Activated T-helper 1 cell treated with anti-CD3 and anti-CD28 coated beads, Interleukin-2, amount 50 U/mL, for 16 hours (primary cell): ENCODE results near the gene CHD3.
A peak's percentile ranks its signal among the peaks of the same experiment; 100 is the strongest.
"Not testable (repeated sequence)": the region's sequence is repeated elsewhere in the genome, so short reads cannot be mapped to it uniquely, and the experiment has no call there.

Experiments
- DNase-seq, 2 donors: peaks; one replicate each; pipeline ENCODE4 v3.0.0-alpha.2; 2020; ENCODE audit warnings: low read depth in 1 of 2, low spot score in 1 of 2

Gene CHD3

DNA sequence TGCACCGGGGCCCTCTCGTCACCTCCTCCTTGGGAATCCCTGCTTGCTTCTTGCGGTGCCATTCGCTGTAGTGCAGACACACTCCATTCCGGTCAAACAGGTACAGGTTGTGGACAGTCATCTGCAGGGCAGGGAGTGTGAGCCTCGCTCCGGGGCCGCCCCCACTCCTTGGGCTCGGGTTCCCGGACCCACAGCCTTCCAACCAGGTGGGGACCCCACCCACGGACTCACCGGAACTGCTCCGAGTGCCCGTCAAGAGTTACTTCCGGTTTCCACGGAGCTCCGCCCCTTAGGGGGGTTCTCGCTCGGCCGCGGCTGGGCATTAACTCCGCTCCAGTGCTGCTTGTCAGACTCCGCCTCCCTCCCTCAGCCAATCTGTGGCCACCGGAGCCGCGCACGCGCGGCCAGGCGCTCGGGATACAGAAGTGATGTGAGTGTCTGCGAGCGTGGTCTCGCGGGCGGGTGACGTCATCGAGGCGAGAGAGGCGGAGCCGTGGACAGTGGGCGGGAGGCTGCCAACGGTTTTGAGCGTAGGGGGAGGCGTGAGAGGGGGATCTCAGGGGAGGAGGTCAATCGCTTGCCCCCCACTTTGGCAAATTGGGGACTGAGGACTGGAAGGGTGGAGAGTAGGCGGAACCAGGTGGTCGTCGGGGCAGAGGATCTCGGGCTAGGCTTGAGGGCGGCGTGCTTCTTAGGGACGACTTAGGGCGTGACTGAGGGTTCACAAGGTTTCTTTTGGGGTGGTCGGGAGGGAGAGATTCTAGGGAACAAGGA is 43.3 kb downstream of the CHD3 start, which contains the start of the genes CNTROB and TRAPPC1:
Gene CNTROB (plus strand): TSS at position 498 of the 774 bp plus-strand sequence. CDS start 874 bp downstream, outside the sequence.
Gene TRAPPC1 (minus strand): TSS at position 238 of the 774 bp plus-strand sequence. CDS start 117 bp downstream, at position 121.
- peak; percentile 98 to 100 for DNase-seq

DNA sequence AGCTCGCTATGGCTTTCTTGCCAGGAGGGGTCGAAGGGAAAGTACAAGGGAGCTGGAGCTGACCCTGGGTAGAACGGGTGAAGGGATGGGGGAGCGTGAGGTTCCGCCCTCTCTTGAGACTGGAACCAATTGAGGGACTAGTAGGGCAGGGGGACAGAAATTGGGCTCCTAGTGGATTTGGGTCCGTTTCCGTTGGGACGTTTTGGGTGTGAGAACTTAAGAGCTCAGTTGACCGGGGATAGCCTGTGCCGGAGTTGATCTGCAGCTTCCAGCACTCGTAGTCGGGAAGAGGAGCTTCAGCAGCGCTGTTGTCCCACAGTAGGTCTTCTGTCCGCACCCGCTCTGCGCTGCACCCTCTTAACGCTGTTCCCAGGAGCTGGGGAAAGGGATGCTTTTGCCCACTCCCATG is 43.9 kb downstream of the CHD3 start:
- DNase-seq, result no peak

- DNase-seq, result no peak
Measured at GRCh38 chr17:7932949-7933348, 44.4 kb downstream of the CHD3 start.

DNA sequence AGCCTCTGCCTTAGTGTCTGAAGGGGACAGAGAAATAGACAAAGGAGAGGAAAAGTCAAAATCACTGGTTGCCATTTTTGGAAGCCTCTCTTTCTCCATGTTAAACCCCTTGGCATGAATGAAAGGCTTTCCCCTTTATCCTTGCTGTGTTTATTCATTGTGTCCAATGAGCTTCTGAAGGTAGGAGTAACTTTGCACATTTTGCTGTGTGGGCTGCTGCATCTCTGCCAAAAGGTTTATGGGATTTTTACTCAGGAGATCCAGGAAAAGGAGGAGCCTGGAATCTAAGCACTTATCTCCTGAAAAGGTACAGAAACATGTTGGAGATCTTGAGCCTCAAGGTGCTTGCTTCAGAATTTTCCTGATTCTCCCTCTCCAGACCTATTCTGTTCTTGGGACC is 47.3 kb downstream of the CHD3 start:
- DNase-seq, result no peak

DNA sequence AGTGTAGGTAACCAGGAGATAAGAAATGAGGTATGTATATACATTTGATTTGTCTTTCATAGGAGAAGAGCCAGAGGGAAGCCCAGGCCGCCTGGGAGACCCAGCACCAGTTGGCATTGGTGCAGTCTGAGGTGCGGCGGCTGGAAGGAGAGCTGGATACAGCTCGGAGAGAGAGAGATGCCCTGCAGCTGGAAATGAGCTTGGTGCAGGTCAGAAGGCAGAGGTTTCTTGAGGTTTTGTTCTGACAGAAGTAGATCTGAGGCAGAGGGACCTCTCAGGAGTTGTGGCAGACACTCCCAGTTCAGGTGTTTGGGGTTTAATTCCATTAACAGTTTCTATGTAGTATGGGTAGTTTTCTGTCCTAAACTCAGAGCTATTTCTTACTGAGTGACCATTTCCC is 51.4 kb downstream of the CHD3 start:
- DNase-seq, result no peak

GRCh38 chr17:7940743-7941142 is 52.2 kb downstream of the CHD3 start:
- no peak for DNase-seq

GRCh38 chr17:7943291-7943690 is 54.7 kb downstream of the CHD3 start:
- DNase-seq, result no peak

GRCh38 chr17:7944326-7944725 is 55.7 kb downstream of the CHD3 start:
- DNase-seq, result no peak

DNA sequence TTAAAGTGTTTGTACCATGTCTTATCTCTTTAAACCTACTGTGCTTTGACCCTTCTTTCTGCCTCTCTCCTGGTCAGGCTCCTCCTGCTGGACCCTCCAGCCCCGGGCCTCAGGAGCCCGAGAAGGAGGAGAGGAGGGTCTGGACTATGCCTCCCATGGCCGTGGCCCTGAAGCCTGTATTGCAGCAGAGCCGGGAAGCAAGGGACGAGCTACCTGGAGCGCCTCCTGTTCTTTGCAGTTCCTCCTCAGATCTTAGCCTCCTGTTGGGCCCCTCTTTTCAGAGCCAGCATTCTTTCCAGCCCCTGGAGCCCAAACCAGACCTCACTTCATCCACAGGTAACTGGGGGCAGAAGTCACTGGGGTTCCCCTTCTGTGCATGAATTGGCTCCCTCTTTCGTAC is 57.1 kb downstream of the CHD3 start:
- DNase-seq, result no peak

- no peak for DNase-seq
Measured at GRCh38 chr17:7946441-7946840, 57.9 kb downstream of the CHD3 start.

- no peak for DNase-seq
Measured at GRCh38 chr17:7947651-7948050, 59.1 kb downstream of the CHD3 start.

DNA sequence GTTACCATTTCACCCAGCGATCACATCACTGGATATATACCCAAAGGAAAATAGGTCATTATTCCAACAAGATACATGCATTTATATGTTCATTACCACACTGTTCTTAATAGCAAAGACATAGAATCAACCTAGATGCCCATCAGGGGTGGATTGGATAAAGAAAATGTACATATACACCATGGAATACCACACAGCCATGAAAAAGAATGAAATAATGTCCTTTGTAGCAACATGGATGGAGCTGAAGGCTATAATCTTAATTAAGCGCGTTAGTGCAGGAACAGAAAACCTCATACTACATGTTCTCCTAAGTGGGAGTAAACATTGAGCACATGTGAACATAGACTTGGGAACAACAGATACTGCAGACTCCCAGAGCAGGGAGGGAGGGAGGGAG is 62.0 kb downstream of the CHD3 start:
- no peak for DNase-seq

DNA sequence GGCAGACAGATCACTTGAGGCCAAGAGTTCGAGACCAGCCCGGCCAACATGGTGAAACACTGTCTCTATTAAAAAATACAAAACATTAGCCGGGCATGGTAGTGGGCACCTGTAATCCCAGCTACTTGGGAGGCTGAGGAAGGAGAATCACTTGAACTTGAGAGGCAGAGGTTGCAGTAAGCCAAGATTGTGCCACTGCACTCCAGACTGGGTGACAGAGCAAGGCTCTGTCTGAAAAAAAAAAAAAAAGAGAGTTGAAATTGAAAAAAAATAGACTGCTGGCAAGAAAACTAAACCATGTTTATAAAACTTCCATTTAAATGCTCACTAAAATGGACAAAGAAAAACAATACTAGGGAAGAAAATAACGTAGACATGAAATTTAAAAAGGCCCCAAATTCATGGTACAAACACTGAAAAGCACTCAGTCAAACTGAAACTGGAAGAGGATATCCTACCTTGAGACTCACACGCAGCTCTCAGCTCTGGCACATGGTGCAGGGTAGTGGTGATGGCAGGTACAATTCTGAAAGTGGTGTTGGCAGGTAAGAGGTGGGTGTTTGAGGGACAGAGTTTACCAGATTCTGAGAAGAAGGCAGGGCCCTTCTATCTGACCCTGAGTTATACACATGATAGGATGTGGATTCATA is 62.7 kb downstream of the CHD3 start:
- DNase-seq, result no peak

DNA sequence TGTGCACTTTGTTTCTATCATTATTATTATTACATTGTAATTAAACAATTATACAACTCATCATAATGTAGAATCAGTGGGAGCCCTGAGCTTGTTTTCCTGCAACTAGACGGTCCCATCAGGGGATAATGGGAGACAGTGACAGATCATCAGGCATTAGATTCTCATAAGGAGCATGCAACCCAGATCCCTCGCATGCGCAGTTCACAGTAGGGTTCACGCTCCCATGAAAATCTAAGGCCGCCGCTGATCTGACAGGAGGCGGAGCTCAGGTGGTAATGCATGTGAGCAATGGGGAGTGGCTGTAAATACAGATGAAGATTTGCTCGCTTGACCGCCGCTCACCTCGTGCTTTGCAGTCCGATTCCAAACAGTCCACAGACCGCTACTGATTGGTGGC is 64.7 kb downstream of the CHD3 start:
- not testable (repeated sequence) for DNase-seq

DNA sequence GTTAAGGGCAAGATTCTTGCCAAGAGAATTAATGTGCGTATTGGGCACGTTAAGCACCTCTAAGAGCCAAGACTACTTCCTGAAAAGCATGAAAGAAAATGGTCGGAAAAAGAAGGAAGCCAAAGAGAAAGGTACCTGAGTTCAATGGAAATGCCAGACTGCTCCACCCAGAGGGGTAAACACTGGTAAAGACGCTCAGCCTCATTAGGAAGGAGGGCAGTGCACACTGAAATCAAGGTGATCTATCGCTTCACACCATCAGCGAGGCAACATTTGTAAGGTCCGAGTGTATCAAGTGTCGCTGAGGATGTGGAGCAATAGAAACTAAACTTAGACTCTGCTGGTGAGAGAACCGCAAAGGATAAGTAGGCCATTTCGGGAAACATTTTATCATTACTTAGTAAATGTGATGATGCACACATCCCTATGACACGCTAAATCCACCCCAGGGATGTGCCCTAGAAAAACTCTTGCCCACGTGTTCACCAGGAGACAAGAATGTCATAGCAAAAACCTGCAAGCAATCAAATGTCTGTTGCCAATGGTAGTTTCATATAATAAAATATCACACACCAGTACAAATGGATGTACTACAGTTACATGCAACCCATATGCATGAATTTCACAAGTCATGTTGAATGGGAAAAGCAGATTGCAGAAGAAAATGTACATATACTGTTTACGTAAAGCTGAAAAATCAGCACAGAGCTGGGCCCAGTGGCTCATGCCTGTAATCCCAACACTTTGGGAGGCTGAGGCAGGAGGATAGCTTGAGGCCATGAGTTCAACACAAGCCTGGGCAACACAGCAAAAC is 67.0 kb downstream of the CHD3 start:
- no peak for DNase-seq

- no peak for DNase-seq
Measured at GRCh38 chr17:7956228-7956965, 67.8 kb downstream of the CHD3 start.

GRCh38 chr17:7959503-7960253 is 71.1 kb downstream of the CHD3 start:
- no peak for DNase-seq

- no peak for DNase-seq
Measured at GRCh38 chr17:7961421-7961820, 72.8 kb downstream of the CHD3 start.
